Panc1 (cell line): ENCODE results near the gene MIPOL1. TPM values are rescaled to one million over a fixed set of nuclear protein-coding genes. Genes with fewer than 3 reads are reported as not detected.

Experiments
- ATAC-seq: fragments of 200-7000 bp; cut with Tn5 transposase; 2 replicates; pipeline ENCODE4 v1.9.1; 2020; ENCODE audit warnings: mild to moderate bottlenecking, moderate library complexity
- BruUV-seq: library from RNA; stranded (reverse); fragments of 400-500 nt; replicated peaks from 2 replicates; lab custom pipeline; 2021; lab: Mats Ljungman, UMichigan
- CTCF ChIA-PET: fragments of 300-600 bp; sonication (Branson Sonifier 250); formaldehyde crosslinking; loops from one replicate; lab custom pipeline; 2022; ENCODE audit warnings: antibody characterized with exemption; lab: Charles Lee
- POLR2A ChIA-PET: fragments of 300-600 bp; sonication (Branson Sonifier 250); formaldehyde crosslinking; loops from one replicate; lab custom pipeline; 2022; ENCODE audit warnings: antibody characterized with exemption; lab: Charles Lee
- DNase-seq: peaks from one replicate; pipeline ENCODE4 v3.0.0-alpha.2; 2010; ENCODE audit warnings: low read depth, low spot score
- H3K27ac ChIP-seq: 2 replicates; pipeline ENCODE4 v1.5.1; 2011; ENCODE audit warnings: mild to moderate bottlenecking, low read length, inconsistent platforms
- H3K27me3 ChIP-seq: fragments of 200-500 bp; sonication (Bioruptor generic); 2 replicates; pipeline ENCODE4 v1.6.0; 2014; ENCODE audit warnings: low read length, inconsistent platforms; ENCODE audit not compliant: control insufficient read depth, insufficient read depth
- H3K36me3 ChIP-seq: fragments of 200-500 bp; sonication (Bioruptor generic); 2 replicates; pipeline ENCODE4 v1.5.1; 2014; ENCODE audit warnings: inconsistent platforms, mild to moderate bottlenecking, low read length, moderate library complexity; ENCODE audit not compliant: control insufficient read depth, insufficient read depth
- H3K4me1 ChIP-seq: 2 replicates; pipeline ENCODE4 v1.5.1; 2011; ENCODE audit warnings: inconsistent platforms, mild to moderate bottlenecking, low read length, moderate library complexity; ENCODE audit not compliant: control insufficient read depth, insufficient read depth
- H3K4me3 ChIP-seq, 2 experiments: 2 replicates each; pipeline ENCODE4 v1.5.1; 2011 to 2012; ENCODE audit warnings: low read depth in 2 of 2, low read length in 2 of 2, mild to moderate bottlenecking in 2 of 2, inconsistent platforms in 1 of 2, moderate library complexity in 1 of 2
- H3K9me3 ChIP-seq: fragments of 200-500 bp; sonication (Bioruptor generic); 2 replicates; pipeline ENCODE4 v1.5.1; 2014; ENCODE audit warnings: low read depth, mild to moderate bottlenecking, inconsistent platforms, low read length, moderate library complexity; ENCODE audit not compliant: control insufficient read depth, insufficient read depth
- CTCF ChIP-seq: fragments of 450-650 bp; IDR thresholded peaks from 2 replicates; pipeline ENCODE4 v1.5.1; 2017; ENCODE audit warnings: mild to moderate bottlenecking
- POLR2AphosphoS5 ChIP-seq: IDR thresholded peaks from 2 replicates; pipeline ENCODE4 v1.6.1; 2012; ENCODE audit warnings: mild to moderate bottlenecking, low read depth, low read length, moderate library complexity
- REST ChIP-seq, 2 experiments: IDR thresholded peaks; 2 replicates each; pipeline ENCODE4 v1.6.1; 2011 to 2012; ENCODE audit warnings: low read depth in 2 of 2, control low read depth in 1 of 2, low read length in 1 of 2, mild to moderate bottlenecking in 1 of 2, moderate library complexity in 1 of 2; ENCODE audit not compliant: insufficient read depth in 1 of 2
- SIN3A ChIP-seq: IDR thresholded peaks from 2 replicates; pipeline ENCODE4 v1.6.1; 2012; ENCODE audit warnings: low read depth, mild to moderate bottlenecking, low read length, moderate library complexity, borderline replicate concordance; ENCODE audit not compliant: insufficient read depth
- TCF7L2 ChIP-seq: IDR thresholded peaks from 2 replicates; pipeline ENCODE4 v1.6.1; 2011; ENCODE audit warnings: mild to moderate bottlenecking, low read depth, low read length, inconsistent platforms
- in situ Hi-C: cut with HindIII; loops from 2 replicates; pipeline ENCODE4 v1.10.0; 2016; ENCODE audit warnings: low sequenced_read_pairs, low pct_unique_long_range_greater_than_20kb
- intact Hi-C: fragments of 100-400 bp; cut with micrococcal nuclease; formaldehyde crosslinking; loops from one replicate; pipeline ENCODE4 v1.10.0; 2022; ENCODE audit not compliant: unreplicated experiment
- total RNA-seq: library from RNA; stranded (reverse); gene quantifications from one replicate; pipeline ENCODE4 v1.2.1, GENCODE V29; 2021; ENCODE audit not compliant: unreplicated experiment

The MIPOL1 gene
- total RNA-seq, 1 experiment from 2014 or later, result 12.8 TPM

GRCh38 chr14:37215345-37215744 lies 17.6 kb downstream of the MIPOL1 start:
- Histone ChIP-seq H3K27ac (no peak overlapping the region), H3K4me1 (no peaks in the 10 kb centered on the region), H3K27me3 (no peaks in the 10 kb centered on the region), H3K36me3 (no peaks in the 10 kb centered on the region), H3K9me3 (no peaks in the 10 kb centered on the region), H3K4me3 (no peak overlapping the region)
- DNase-seq, result no peak
- intact Hi-C loops, result no loop called here
- ChIA-PET CTCF (no interaction called here), POLR2A (no interaction called here)
- no peak for ATAC-seq
- no TSS peak for BruUV-seq
- in situ Hi-C loops, result no loop called here
- TF ChIP-seq SIN3A, result no peak
- no peak for TF ChIP-seq POLR2AphosphoS5
- TF ChIP-seq REST (IDR thresholded peaks at IDR 0.05; ENCODE audit: insufficient read depth in 1 of 2, low read depth in 2 of 2, low read length in 1 of 2), result no peak
- TF ChIP-seq TCF7L2, result no peak
- no peak for TF ChIP-seq CTCF

GRCh38 chr14:37221073-37221472 lies 23.3 kb downstream of the MIPOL1 start:
- intact Hi-C loops (no loop called here), in situ Hi-C loops (no loop called here)
- no peaks in the 10 kb centered on the region for H3K36me3 ChIP-seq
- DNase-seq (no peak), ATAC-seq (no peak)
- ChIA-PET CTCF (no interaction called here), POLR2A (no interaction called here)
- no peak overlapping the region for H3K27ac ChIP-seq
- TF ChIP-seq TCF7L2 (no peak), CTCF (no peak), SIN3A (no peak), REST (IDR thresholded peaks at IDR 0.05; ENCODE audit: insufficient read depth in 1 of 2, low read depth in 2 of 2, low read length in 1 of 2) (no peak), POLR2AphosphoS5 (no peak)
- BruUV-seq, result no TSS peak
- H3K27me3 ChIP-seq, result no peaks in the 10 kb centered on the region
- no peaks in the 10 kb centered on the region for H3K9me3 ChIP-seq
- H3K4me3 ChIP-seq, result no peak overlapping the region
- no peaks in the 10 kb centered on the region for H3K4me1 ChIP-seq
